ENCODE measurements around the gene ARHGAP20.

ARHGAP20 gene

DNA sequence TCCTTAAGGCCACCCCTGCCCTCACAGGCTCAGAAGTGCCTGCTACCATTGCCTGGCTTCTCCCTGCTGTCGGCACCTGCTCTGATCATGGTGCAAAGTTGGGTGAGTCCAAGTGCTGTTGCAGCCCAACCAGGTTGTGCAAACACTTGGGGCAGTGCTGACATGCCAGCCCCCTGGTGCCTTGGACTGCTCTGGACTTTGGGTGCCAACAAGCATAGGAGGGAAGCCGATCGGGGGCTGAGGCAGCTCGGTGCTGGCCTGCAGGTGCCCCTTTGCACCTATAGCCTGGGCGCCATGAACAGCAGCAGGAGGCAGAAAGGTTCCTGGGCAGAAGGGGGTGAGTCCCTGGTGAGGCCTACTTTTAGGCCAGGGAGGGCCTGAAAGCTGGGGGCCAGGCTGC lies 113.0 kb downstream of the ARHGAP20 start:
- DNase-seq, result no peak

GRCh38 chr11:110598725-110599124 lies 113.5 kb downstream of the ARHGAP20 start:
- DNase-seq, result no peak

GRCh38 chr11:110587972-110588371 lies 124.3 kb downstream of the ARHGAP20 start:
- DNase-seq, result no peak

GRCh38 chr11:110587129-110587528 lies 125.1 kb downstream of the ARHGAP20 start:
- DNase-seq, result no peak

- DNase-seq, result no peak
Observed at GRCh38 chr11:110584150-110584549, 128.1 kb downstream of the ARHGAP20 start.

- no peak for DNase-seq
Observed at GRCh38 chr11:110582728-110583432, 129.4 kb downstream of the ARHGAP20 start.

DNA sequence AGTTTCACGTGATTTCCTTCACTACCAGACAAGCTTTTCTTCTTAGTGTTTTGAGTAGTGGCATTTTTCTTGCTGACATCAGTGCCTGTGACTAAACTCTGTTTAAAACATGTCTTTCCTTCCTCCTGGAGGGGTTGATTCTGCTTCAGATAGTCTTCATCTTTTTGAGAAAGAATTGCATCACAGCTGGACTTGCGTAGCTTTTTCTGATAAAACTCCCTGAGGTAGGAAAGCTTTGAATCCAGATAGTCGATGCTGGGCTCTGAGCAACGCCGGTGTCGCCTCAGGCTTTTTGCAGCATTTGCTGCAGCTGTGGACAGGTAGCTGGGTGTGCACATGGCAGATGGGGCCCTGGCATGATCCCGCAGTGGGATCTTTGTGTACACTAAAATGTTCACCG lies 131.7 kb downstream of the ARHGAP20 start:
- no peak for DNase-seq

- no peak for DNase-seq
Observed at GRCh38 chr11:110573411-110573810, 138.8 kb downstream of the ARHGAP20 start.

DNA sequence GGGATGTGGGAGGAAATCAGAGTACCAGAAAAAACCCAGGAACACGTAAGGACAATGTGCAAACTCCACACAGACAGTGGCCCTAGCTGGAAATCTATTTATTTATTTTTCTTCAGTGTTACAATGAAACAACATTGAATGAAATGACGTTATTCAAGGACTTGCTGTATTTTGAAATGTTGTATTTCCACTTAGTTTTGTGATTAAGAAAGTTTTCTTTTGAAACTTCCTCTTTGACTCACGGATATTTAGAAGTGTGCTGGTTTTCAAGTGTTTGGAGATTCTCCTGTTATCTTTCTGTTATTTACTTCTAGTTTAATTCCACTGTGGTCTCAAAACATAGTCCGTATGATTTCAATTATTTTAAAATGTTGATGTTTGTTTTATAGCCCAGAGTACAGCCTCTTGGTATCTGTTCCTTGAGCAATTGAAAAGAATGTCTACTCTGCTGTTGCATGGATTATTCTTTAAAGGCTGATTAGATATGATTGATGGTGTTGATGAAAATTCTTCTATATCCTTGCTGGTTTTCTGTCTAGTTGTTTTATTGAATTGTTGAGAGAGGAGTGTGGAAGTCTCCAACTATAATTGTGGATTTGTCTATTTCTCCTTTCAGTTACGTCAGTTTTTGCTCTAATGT lies 141.0 kb downstream of the ARHGAP20 start:
- DNase-seq, result no peak

GRCh38 chr11:110566577-110566976 lies 145.7 kb downstream of the ARHGAP20 start:
- DNase-seq, result no peak

GRCh38 chr11:110565357-110566336 lies 146.6 kb downstream of the ARHGAP20 start:
- DNase-seq, result peak in 1 of 2 experiments; percentile 64

DNA sequence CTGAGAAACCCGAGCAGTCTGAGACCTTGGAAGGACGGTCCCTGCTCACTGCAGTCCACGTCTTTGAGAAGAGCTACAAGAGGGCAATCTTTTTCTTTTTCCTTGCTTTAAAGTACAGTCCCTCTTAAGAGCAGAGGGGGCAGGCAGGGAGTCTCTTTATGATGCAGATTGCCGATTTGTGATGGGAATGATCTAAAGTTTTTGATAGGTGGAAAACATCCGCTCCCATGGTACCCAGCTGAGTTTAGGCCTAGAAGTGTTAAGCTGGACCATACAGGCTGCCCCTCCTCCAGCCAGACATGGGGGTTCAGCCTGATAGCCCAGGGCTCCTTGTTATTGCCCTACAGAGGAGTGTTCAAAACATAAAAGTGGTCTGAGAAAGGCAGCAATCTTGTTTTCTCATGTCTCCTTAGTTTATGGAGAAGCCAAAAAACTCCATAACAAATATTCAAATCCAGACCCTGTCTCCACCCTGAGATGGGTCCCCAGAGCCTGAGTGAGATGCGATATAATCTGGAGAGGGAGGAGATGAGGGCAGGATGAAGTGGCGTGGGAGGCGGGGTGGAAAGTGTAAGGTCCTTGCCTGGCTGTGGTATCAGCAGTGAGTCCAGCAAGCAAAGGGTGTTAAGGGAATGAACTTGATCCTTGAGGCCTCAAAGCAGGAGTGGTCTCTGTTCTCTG lies 147.4 kb downstream of the ARHGAP20 start:
- DNase-seq, result no peak

GRCh38 chr11:110544779-110545178 lies 167.5 kb downstream of the ARHGAP20 start:
- no peak for DNase-seq

- DNase-seq, result no peak
Observed at GRCh38 chr11:110538154-110538553, 174.1 kb downstream of the ARHGAP20 start.

DNA sequence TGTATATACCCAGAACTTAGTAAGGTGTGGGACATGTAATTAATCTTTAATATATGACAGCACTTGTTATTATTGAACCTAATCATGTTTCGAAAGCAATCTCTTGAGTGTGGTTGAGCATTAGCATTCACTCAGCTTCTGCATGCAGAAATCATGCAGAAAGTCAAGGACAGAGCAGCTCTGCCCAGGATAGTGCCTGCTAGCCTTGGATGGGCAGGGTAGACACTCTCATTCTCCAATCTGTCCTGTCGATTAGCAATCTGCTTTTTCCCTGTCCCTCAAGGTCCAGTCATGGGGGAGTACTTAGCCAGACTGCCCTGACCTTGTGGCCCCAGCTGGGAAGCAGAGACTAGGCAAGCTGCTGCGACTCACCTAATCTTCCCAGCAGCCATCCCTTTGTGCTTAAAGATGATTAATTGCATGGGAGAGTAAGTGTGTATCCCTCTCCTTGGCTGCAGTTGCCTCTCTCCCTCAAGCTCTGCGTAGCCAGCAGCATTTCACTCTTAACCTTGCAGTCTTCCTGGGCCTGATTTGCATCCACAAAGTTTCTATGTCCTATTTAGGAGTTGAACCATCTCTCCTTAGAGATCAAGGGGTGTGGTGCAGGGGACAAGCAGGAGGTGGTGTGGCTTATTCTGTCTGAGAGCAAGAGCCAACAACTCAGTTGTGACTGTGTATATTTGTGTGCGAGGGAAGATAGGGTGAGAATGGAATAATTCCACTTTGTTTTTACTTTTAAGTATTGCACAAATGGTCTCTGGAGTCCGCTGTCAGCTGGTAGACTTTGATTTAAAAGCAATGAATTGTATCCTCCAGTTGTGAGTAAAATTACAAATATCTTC lies 181.1 kb downstream of the ARHGAP20 start:
- DNase-seq, result peak in 1 of 2 experiments; percentile 29

GRCh38 chr11:110529043-110529442 lies 183.2 kb downstream of the ARHGAP20 start:
- DNase-seq, result no peak

- no peak for DNase-seq
Observed at GRCh38 chr11:110527146-110527545, 185.1 kb downstream of the ARHGAP20 start.

Measured in NCI-H524 (cell line).